GM20431 (cell line): ENCODE data around the gene CD84.
"Not testable (repeated sequence)": the region's sequence is repeated elsewhere in the genome, so short reads cannot be mapped to it uniquely, and the experiment has no call there.

ENCODE experiments used
- in situ Hi-C: fragments of 300-500 bp; cut with MseI, MboI; formaldehyde crosslinking; loops from one replicate; pipeline ENCODE4 v1.15.0; 2020; ENCODE audit warnings: low sequenced_read_pairs; ENCODE audit not compliant: unreplicated experiment

The CD84 gene

DNA sequence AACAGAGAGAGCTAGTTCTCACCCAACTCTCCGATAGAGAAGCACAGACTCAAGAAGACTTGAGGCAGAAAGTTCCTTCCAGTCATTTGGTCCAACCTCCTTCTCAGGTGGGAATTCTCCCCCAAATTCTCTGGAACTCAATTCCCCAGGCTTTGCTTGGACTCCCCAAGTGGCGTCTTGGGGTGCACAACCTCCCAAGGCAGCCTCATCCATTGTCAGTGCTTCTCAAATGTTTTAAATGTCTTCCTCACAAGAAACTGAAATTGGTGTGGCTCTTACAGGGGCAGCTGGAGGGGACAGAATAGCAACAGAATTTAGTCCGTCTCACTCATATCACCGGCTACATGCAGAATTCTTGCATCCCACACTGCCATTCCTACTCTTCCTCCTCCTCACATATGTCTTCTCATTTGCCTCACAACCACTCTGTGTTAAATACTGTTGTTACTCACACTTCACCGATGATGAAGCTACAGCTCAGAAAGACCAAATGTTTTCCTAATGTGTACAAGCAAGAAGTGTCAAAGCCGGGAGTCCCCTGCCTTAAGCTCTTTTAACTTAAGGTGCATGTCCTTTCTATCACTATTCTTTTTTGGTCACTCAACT lies 33.4 kb upstream of the CD84 start:
- in situ Hi-C loops: loop anchor here (10.0 kb wide), 1 partner anchor 188 kb away; no protein-coding TSS in a partner anchor

DNA sequence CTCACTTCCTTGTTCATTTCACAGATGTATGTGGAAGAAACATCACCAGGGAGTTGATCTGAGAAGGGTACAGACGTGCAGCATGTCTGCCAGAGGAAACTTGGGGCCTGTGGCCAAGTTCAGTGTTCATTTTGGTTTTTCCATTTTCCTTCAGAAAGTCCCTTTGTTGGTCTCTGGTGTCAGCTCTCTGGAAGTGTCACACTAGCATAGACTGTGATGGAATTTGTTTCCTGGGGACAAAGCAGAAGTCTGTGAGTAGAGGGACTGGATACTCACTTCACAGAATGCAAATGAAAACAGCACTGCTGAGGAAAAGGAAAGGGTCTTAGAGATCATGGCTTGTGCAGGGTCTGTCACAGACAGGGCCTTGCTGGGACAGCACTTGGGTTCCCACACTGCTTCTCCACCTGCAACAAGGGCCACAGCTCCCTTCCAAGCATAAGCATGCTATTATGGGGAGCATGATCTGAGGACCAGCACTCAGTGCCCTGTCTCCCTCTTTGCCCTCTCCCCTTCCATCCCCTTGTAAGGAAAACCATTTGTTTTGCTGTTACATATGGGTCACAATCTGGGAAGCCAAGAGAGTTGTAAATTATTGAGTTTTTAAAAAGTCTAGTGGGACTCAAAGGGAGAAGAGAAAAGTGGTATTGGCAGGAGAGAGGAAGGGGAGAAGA lies 31.4 kb upstream of the CD84 start:
- in situ Hi-C loops: loop anchor here (10.0 kb wide), 1 partner anchor 186 kb away; no protein-coding TSS in a partner anchor

DNA sequence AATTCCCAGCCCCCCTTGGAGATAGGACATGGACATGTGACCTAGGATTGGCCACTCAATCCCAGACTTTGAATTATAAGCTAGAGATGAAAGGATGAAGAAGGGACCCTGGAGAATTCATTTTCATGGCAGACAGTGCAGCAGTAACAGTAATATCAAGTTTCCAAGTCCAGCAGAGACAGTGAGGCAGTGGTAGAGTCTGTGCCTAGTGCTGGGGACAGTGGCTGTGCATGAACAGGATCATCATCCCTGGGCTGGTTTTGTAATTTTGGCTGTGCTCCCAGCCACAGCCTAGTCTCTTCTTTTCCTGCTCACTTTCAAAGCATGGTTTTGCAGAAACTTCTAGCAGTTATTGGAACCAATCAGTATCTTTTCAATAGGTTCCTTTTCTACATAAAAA lies 29.6 kb upstream of the CD84 start:
- in situ Hi-C loops: no loop called here

DNA sequence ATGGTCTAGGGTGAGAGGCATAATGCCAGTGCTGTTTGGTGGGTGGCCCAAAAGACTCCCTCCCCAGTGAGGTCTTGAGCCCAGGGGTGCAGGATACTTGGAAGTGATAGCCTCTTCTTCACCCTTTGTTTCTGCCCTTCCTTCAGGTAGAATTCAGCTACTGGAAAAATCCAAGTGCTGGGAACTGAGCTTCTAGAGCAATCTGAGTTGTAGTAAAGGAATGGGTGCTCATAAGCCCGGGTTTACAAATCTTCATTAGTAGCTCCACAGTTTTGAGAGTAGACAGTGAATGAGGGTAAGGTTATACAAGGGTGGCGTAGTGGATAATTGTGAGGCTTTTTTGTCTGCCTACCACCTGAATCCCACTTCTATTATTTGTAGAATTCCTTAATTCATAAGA lies 29.2 kb upstream of the CD84 start:
- in situ Hi-C loops: no loop called here

DNA sequence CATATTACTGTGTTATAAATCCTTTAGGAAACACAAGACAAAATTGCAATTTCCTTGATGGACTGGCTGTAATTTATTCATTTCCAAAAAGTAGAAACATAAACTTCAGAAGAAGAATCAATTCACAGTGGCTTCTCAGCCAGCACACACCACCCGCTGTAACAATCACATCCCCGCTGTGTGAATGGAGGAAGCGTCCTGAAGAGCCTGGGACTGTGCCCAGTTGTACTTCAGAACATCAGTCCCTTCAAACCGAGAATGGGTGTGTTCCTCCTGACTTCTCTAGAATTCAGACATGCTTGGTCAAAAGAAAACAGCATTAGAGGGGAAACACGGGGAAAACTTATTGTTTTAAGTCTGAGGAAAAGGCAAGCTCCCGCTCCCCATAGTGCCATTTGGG lies 28.8 kb upstream of the CD84 start:
- in situ Hi-C loops: no loop called here

DNA sequence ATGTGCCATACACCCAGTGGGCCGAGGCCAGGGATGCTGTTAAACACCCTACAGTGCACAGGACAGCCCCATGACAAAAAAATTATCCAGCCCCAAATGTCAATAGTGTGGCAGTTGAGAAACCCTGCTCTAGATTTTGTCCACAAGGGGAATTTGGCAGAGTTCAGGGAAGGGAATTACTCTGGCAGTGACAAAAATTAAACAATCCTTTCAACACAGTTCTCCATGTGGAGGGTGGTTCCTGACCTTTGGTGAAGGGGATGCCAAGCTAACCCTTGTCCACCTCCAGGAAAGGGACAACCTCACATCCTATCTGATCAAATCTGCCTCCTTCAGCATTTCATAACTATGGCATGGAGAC lies 28.4 kb upstream of the CD84 start:
- in situ Hi-C loops: no loop called here

DNA sequence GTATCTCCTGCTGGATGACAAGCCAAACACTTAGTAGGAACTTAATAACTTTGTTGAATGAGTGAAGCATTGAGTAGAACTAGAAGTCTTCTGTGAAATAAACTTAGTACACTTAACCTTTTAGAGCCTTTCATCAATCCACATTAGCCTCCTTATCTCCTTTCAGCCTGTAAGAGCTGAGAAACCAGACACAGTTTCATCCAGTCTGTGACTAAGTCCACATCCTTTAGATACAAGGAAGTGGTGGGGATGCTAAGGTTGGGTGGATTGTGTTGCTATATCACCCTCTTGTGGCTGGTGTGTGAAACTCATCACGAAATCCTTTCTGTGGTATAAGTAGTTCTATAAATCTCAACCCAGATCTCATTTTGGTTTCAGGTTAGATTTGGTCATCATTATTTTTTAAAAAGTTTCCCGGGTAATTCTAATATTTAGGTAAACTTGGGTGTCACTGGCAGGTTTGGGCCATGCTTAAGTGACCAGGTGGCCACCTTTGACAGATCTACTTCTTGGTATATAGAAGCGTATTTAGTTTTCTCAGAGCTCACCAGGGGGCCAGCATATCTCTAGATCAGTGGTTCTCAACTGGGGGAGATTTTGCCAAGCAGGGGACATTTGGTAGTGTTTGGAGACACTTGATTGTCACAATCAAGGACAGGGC lies 27.8 kb upstream of the CD84 start:
- in situ Hi-C loops: no loop called here

DNA sequence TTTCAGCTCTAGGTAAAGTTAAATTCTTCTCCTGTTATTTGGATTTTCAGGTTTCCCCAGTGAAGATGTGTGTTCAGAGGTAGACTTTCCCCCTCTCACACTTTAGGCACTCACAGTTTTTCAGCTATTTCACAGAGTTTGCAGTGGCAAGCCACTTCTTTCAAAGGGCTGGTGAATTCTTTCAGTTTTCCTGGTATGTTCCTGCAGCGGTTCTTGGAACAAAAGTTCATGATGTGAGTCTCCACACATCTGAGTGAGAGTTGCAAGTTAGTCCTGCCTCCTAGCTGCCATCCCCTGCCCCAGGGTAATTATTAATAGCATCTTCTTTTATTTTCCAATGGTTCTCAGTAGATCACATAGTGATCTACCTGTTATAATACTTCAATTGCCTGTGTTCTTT lies 27.3 kb upstream of the CD84 start:
- in situ Hi-C loops: no loop called here

DNA sequence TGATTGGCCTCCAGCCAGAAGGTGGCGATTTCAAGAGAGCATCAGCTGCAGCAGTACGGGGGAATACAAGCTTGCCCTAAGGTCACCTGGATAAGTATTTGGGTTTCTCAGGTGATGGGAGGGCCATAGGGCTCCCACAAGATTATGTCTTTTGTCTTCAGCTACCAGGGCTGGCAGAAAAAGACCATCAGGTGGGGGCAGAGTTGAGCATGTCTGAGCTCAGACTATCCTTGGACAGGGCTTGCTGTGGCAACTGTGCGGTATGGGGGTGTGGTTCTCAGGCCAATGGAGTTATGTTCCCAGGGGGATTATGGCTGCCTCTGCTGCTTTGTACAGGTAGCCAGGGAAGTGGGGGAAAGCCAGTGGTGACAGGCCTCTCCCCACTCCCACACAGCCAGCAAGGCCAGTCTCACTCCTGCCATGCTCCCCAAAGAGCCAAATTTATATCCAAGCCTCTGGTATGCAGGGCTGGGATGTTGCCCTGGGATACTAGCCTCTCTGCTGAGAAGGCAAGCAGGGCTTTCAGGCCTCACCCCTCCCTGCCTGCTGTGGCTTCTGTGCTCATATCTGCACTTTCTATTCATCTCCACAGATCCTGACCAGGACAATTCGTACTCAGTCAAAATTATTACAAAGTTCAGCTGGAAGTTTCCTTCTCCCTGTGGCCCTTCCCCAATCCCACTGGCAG lies 26.6 kb upstream of the CD84 start:
- in situ Hi-C loops: no loop called here

DNA sequence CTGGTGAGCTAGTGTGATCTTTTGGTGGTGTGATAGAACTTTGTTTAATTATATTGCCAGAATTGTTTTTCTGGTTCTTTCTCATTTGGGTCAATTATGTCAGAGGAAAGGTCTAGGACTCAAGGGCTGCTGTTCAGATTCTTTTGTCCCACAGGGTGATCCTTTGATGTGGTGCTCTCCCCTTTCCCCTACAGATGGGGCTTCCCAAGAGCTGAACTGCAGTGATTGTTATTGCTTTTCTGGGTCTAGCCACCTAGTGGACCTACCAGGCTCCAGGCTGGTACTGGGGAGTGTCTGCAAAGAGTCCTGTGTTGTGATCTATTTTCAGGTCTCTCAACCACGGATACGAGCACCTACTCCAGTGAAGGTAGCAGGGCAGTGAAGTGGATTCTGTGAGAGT lies 25.9 kb upstream of the CD84 start:
- in situ Hi-C loops: no loop called here

DNA sequence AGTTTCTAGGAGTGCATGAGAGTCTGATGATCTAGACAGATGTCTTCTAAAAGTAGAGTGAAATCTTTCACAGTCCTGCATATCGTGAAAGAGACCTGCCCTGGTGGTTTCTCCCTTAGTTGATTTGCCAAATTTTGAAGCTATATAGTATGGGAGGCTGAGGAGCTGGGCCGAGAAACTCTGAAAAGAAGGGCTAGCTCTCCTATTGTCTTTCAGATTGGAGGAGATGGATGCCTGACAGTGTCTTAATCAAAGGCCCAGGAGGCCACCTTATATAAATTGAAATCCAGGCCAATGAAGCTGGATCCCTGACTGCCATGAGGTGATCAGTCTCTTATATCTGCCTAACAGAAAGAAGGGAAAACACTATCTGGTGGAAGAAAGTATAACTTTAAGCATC lies 18.4 kb upstream of the CD84 start:
- in situ Hi-C loops: no loop called here

DNA sequence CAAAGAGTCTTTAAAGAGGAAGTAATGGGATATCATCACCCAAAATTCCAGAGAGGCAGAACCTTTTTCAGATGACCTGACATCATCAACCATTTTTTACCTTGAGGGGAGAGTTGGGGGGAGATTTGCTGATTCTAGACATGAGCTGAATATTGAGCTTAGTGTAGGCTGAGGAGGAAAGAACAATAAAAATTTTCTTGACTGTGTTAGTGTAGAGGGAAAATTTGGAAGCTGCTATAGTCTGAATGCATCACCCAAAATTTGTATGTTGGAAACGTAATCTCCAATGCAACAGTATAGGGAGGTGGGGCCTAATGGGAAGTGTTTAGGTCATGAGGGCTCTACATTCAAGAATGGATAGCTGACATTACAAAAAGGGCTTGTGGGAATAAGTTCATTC lies 17.8 kb upstream of the CD84 start:
- in situ Hi-C loops: no loop called here

DNA sequence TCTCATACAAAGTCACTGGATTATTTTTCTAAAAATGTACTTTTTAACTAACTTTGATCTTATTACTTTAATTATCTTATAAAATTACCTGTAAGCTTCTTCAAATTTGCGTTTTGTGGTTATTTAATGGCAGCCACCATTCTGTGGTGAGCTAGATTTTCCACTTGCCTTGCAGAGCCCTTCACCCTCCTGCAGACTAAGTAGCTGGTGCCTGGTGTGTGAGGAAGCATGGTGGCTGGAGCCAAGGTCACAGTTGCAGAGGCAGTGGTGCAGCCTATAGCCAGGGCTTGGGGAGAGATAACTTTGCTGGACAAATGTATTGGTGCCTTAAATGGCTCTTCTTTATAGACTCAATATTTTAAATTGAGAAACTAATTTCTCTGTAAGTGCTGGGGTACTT lies 11.2 kb upstream of the CD84 start:
- in situ Hi-C loops: no loop called here

DNA sequence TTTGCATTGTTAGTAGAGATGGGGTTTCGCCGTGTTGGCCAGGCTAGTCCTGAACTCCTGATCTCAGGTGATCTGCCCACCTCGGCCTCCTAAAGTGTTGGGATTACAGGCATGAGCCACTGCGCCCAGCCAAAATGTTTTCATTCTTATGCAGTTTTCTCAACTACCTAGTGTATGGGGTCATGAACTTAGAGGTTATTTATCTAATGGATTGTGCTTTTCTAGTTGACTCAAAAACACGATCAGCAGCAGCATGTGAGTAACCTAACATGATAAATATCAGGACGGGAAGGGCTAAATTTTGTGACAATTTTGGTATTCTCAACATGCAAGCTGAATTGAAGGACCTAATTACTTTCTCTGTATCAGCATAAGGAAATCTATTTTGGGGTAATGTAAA lies 9.2 kb upstream of the CD84 start:
- in situ Hi-C loops: no loop called here

DNA sequence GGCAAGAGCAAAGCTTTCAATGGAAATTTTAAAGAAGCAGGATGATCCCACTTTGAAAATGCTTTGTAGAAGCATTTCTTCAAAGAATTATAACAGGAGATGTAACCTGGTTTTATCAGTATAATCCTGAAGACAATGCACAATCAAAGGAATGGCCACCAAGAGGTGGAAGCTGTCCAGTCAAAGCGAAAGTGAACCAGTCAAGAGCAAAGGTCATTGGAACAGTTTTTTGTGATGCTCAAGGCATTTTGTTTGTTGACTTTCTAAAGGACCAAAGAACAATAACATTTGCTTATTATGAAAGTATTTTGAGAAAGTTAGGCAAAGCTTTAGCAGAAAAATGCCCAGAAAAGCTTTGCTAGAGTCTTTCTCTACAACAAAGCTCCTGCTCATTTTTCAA lies 5.5 kb upstream of the CD84 start:
- in situ Hi-C loops: no loop called here

DNA sequence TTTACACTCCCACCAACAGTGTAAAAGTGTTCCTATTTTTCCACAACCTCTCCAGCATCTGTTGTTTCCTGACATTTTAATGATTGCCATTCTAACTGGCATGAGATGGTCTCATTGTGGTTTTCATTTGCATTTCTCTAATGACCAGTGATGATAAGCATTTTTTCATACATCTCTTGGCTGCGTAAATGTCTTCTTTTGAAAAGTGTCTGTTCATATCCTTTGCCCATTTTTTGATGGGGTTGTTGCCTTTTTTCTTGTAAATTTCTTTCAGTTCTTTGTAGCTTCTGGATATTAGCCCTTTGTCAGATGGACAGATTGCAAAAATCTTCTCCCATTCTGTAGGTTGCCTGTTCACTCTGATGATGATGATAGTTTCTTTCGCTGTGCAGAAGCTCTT lies 3.7 kb upstream of the CD84 start:
- in situ Hi-C loops: not testable (repeated sequence)

DNA sequence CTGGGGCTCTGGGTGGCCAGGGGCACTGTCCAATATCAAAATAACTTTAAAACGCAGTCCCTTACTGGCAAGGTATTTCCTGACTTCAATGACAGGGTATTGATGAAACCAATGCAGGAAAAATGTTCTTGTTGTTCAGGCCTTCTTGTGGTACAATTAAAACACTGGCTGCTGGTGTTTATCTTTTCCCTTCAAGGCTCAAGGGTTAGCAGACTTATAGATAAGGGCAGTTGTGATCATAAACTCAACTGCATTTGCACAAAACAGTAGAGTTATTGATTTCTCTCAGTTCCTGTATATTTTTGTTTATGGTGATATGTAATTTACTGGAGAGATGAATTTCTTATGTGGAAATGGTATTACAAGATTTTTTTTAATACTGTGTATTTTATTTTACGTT lies 2.7 kb upstream of the CD84 start:
- in situ Hi-C loops: no loop called here

DNA sequence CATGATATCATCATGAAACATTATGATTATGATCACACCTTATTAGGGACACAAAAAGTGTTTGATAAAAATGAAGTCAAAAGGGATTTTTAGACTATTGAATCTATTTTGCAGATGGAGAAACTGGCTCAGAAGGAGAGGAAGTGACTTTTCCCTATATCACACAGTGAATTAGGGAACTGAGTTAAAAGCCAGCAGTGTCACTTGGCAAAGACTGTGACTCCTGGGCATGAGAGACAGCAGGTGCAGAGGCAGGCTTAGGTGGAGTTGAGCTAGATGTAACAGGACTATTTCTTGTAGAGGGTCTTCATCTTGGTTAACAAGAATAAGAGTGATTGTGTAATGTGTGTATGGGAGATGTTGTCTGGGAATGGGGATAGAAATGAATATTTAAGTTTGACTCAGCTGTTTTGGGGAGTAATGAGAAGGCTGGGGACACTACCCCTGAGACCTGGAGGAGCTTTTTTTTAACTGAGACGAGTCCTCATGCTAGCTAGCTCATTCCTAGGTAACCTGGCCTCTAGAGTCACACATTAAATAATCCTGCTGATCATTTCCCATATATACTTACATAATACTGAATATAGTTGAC lies 1.0 kb upstream of the CD84 start:
- in situ Hi-C loops: no loop called here

DNA sequence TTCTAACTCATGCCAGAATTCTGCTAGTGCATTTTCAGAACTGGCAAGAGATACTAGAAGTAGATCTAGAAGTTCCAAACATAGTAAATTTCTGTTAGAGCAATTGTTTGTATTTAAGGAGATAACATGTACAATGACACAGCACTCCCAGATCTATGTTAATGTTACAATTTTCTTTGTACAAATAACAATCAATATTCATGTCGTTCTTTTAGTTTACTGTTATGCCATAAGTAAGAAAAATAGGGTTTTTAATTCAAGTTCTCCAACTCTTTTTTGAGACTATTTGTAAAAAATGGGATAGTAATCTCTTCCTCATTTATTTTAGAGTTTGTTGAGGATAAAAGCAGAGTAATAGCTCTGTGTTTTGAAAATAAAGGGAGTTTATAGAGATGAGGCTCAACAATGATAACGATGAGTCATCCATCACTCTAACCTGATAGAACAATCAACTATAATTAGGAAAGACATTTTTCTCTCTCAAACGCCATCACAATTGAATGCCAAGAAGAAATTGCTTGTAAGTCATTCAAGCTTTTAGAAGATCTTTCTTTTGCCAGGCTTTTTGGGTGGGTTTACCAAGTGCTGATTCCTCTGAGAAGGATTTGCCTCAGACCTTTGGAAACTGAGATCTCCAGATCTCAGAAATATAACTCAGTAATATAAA lies 638 bp downstream of the CD84 start:
- in situ Hi-C loops: no loop called here

DNA sequence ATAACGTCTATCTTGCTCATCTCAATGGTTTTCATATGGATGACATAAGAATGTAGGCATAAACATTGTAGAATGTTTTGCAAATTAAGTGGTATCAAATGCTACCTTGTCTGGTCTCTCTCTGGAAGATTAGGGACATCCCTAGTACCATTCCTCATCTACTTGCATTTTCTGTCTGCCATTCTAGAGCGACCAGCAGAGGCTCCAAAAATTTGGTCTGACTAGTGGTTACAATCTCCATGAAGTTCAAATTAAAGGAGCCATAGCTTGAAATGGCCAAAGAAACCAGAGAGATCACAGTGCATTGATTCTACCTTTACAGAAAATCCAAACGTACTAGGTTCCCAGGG lies 1.1 kb downstream of the CD84 start:
- in situ Hi-C loops: no loop called here
